ENCODE results near the gene NME2.
A peak's percentile ranks its signal among the peaks of the same experiment; 100 is the strongest.

NME2 gene

GRCh38 chr17:51118330-51119195, 47.6 kb upstream of the NME2 start (continued):
- TF ChIP-seq KLF7 (tag by site-specific recombination; IDR thresholded peaks at IDR 0.05; ENCODE audit: borderline replicate concordance): no peak
- no peak for TF ChIP-seq WT1 (tag by site-specific recombination; IDR thresholded peaks at IDR 0.05)
- no peak for TF ChIP-seq ZNF211 (tag by site-specific recombination; IDR thresholded peaks at IDR 0.05; ENCODE audit: low read depth)
- no peak for TF ChIP-seq TSHZ1 (tag by site-specific recombination; IDR thresholded peaks at IDR 0.05; ENCODE audit: borderline replicate concordance)
- TF ChIP-seq ZNF433 (tag by site-specific recombination; IDR thresholded peaks at IDR 0.05; ENCODE audit: low read depth): no peak
- TF ChIP-seq ZNF138 (tag by site-specific recombination; IDR thresholded peaks at IDR 0.05; ENCODE audit: borderline replicate concordance): no peak
- TF ChIP-seq ZBTB17 (tag by site-specific recombination; IDR thresholded peaks at IDR 0.05): no peak
- TF ChIP-seq ZNF223 (tag by site-specific recombination; IDR thresholded peaks at IDR 0.05): no peak
- no peak for TF ChIP-seq GLI4 (tag by site-specific recombination; IDR thresholded peaks at IDR 0.05)
- no peak for TF ChIP-seq ZFP3 (tag by site-specific recombination; IDR thresholded peaks at IDR 0.05; ENCODE audit: low read depth)
- TF ChIP-seq SCRT2 (tag by site-specific recombination; IDR thresholded peaks at IDR 0.05): peak; percentile 91
- TF ChIP-seq ZNF561 (tag by site-specific recombination; IDR thresholded peaks at IDR 0.05; ENCODE audit: borderline replicate concordance): no peak
- TF ChIP-seq ZNF529 (tag by site-specific recombination; IDR thresholded peaks at IDR 0.05; ENCODE audit: insufficient replicate concordance): no peak
- no peak for TF ChIP-seq HOXD13 (CRISPR knock-in tag; IDR thresholded peaks at IDR 0.05; ENCODE audit: borderline replicate concordance)
- no peak for TF ChIP-seq ZNF292 (tag by site-specific recombination; IDR thresholded peaks at IDR 0.05; ENCODE audit: borderline replicate concordance, low read depth)
- no peak for TF ChIP-seq ZNF701 (tag by site-specific recombination; IDR thresholded peaks at IDR 0.05)
- no peak for TF ChIP-seq ZNF2 (tag by site-specific recombination; IDR thresholded peaks at IDR 0.05)
- peak; percentile 36; the same call in 1 of the 2 replicates for TF ChIP-seq ZXDB (tag by site-specific recombination; IDR thresholded peaks at IDR 0.05)
- TF ChIP-seq ZNF24 (tag by site-specific recombination; IDR thresholded peaks at IDR 0.05): no peak
- TF ChIP-seq KLF10 (tag by site-specific recombination; IDR thresholded peaks at IDR 0.05): peak; percentile 20; the same call in 1 of the 2 replicates
- no peak for TF ChIP-seq SALL2 (tag by site-specific recombination; IDR thresholded peaks at IDR 0.05; ENCODE audit: borderline replicate concordance)
- TF ChIP-seq, protein P1, sequence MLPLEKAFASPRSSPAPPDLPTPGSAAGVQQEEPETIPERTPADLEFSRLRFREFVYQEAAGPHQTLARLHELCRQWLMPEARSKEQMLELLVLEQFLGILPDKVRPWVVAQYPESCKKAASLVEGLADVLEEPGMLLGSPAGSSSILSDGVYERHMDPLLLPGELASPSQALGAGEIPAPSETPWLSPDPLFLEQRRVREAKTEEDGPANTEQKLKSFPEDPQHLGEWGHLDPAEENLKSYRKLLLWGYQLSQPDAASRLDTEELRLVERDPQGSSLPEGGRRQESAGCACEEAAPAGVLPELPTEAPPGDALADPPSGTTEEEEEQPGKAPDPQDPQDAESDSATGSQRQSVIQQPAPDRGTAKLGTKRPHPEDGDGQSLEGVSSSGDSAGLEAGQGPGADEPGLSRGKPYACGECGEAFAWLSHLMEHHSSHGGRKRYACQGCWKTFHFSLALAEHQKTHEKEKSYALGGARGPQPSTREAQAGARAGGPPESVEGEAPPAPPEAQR (tag by site-specific recombination; IDR thresholded peaks at IDR 0.05): no peak
- TF ChIP-seq ZNF426 (tag by site-specific recombination; IDR thresholded peaks at IDR 0.05): no peak
- TF ChIP-seq IKZF3 (tag by site-specific recombination; IDR thresholded peaks at IDR 0.05): peak; percentile 53; the same call in 1 of the 2 replicates
- TF ChIP-seq ZBTB21 (tag by site-specific recombination; IDR thresholded peaks at IDR 0.05): no peak
- no peak for TF ChIP-seq PRDM1 (tag by site-specific recombination; IDR thresholded peaks at IDR 0.05)
- TF ChIP-seq ZNF416 (tag by site-specific recombination; IDR thresholded peaks at IDR 0.05): no peak
- peak; percentile 53 for TF ChIP-seq ZNF366 (tag by site-specific recombination; conservative IDR thresholded peaks at IDR 0.05)
- TF ChIP-seq, protein P2, sequence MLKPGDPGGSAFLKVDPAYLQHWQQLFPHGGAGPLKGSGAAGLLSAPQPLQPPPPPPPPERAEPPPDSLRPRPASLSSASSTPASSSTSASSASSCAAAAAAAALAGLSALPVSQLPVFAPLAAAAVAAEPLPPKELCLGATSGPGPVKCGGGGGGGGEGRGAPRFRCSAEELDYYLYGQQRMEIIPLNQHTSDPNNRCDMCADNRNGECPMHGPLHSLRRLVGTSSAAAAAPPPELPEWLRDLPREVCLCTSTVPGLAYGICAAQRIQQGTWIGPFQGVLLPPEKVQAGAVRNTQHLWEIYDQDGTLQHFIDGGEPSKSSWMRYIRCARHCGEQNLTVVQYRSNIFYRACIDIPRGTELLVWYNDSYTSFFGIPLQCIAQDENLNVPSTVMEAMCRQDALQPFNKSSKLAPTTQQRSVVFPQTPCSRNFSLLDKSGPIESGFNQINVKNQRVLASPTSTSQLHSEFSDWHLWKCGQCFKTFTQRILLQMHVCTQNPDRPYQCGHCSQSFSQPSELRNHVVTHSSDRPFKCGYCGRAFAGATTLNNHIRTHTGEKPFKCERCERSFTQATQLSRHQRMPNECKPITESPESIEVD (tag by site-specific recombination; IDR thresholded peaks at IDR 0.05): peak; percentile 43; the same call in 1 of the 2 replicates
- TF ChIP-seq ZNF221 (tag by site-specific recombination; IDR thresholded peaks at IDR 0.05; ENCODE audit: borderline replicate concordance): no peak
- no peak for TF ChIP-seq ZNF146 (tag by site-specific recombination; IDR thresholded peaks at IDR 0.05)
- 0 out of 2 replicates have a peak, but pooled peaks have one; percentile 39 for TF ChIP-seq ZNF362 (tag by site-specific recombination; IDR thresholded peaks at IDR 0.05)
- 0 out of 2 replicates have a peak, but pooled peaks have one; percentile 15 for TF ChIP-seq BCL11A (tag by site-specific recombination; IDR thresholded peaks at IDR 0.05; ENCODE audit: low read depth)
